Neuronal stem cell (in vitro differentiated cells): Measurements from ENCODE around the gene NELL1.

Experiments used
- DNase-seq: peaks from one replicate; pipeline ENCODE4 v3.0.0-alpha.2; 2013; ENCODE audit warnings: low spot score
- H2AFZ ChIP-seq: one replicate; pipeline ENCODE4 v1.6.1; 2013; ENCODE audit warnings: mild to moderate bottlenecking, low read length, inconsistent platforms
- H2AK5ac ChIP-seq: 2 replicates; pipeline ENCODE4 v1.6.1; 2013; ENCODE audit warnings: low read depth, mild to moderate bottlenecking, inconsistent platforms, low read length, moderate library complexity, mixed read lengths
- H2BK120ac ChIP-seq: 2 replicates; pipeline ENCODE4 v1.6.1; 2013; ENCODE audit warnings: low read depth, mild to moderate bottlenecking, inconsistent platforms, low read length, moderate library complexity, mixed read lengths
- H2BK12ac ChIP-seq: one replicate; pipeline ENCODE4 v1.6.1; 2013; ENCODE audit warnings: low read length, inconsistent platforms
- H2BK15ac ChIP-seq: 2 replicates; pipeline ENCODE4 v1.6.1; 2013; ENCODE audit warnings: mild to moderate bottlenecking, low read length, inconsistent platforms, mixed read lengths
- H2BK5ac ChIP-seq: one replicate; pipeline ENCODE4 v1.6.1; 2013; ENCODE audit warnings: inconsistent platforms, mild to moderate bottlenecking, low read length, moderate library complexity
- H3K14ac ChIP-seq: one replicate; pipeline ENCODE4 v1.6.1; 2013; ENCODE audit warnings: low read length, inconsistent platforms
- H3K18ac ChIP-seq: 2 replicates; pipeline ENCODE4 v1.6.1; 2013; ENCODE audit warnings: low read length, inconsistent platforms
- H3K23ac ChIP-seq: 2 replicates; pipeline ENCODE4 v1.6.1; 2013; ENCODE audit warnings: low read depth, mild to moderate bottlenecking, mixed read lengths, low read length, inconsistent platforms; ENCODE audit not compliant: poor library complexity
- H3K27ac ChIP-seq: replicated peaks from 3 replicates; pipeline ENCODE4 v1.5.1; 2013; ENCODE audit warnings: low read length, inconsistent platforms
- H3K27me3 ChIP-seq, 3 experiments: 2 replicates each; pipeline ENCODE4 v1.6.1; 2013; ENCODE audit warnings: low read length in 3 of 3, mild to moderate bottlenecking in 2 of 3, inconsistent platforms in 1 of 3, low read depth in 1 of 3, mixed read lengths in 1 of 3, moderate library complexity in 1 of 3; ENCODE audit not compliant: control insufficient read depth in 3 of 3, insufficient read depth in 3 of 3
- H3K36me3 ChIP-seq, 2 donors: replicated peaks in 1 of 2; 2 replicates each; pipeline ENCODE4 v1.6.1; 2013; ENCODE audit warnings: low read length in 2 of 2; ENCODE audit not compliant: control insufficient read depth in 2 of 2, insufficient read depth in 2 of 2
- H3K4ac ChIP-seq: 2 replicates; pipeline ENCODE4 v1.6.1; 2013; ENCODE audit warnings: inconsistent platforms, mild to moderate bottlenecking, low read length, moderate library complexity
- H3K4me1 ChIP-seq, 2 donors: 1 replicate in 1 of 2; 2 replicates in 1 of 2; pipeline ENCODE4 v1.6.1; 2013; ENCODE audit warnings: low read length in 2 of 2, low read depth in 1 of 2; ENCODE audit not compliant: control insufficient read depth in 2 of 2, insufficient read depth in 1 of 2
- H3K4me2 ChIP-seq: one replicate; pipeline ENCODE4 v1.6.1; 2013; ENCODE audit warnings: mild to moderate bottlenecking, low read length, inconsistent platforms; ENCODE audit not compliant: insufficient read depth, poor library complexity, severe bottlenecking
- H3K4me3 ChIP-seq, 2 donors: 2 replicates each; pipeline ENCODE4 v1.5.1; 2013; ENCODE audit warnings: low read length in 2 of 2, mild to moderate bottlenecking in 2 of 2, inconsistent platforms in 1 of 2, moderate library complexity in 1 of 2
- H3K79me1 ChIP-seq: one replicate; pipeline ENCODE4 v1.6.1; 2013; ENCODE audit warnings: low read depth, mild to moderate bottlenecking, inconsistent platforms, low read length, moderate library complexity
- H3K9ac ChIP-seq: one replicate; pipeline ENCODE4 v1.6.1; 2013; ENCODE audit warnings: mild to moderate bottlenecking, low read depth, low read length, inconsistent platforms; ENCODE audit not compliant: poor library complexity
- H3K9me3 ChIP-seq, 2 donors: replicated peaks in 1 of 2; 2 replicates each; pipeline versions ENCODE3 to v1.6.1; 2013; ENCODE audit warnings: low read length in 2 of 2, mild to moderate bottlenecking in 2 of 2, inconsistent platforms in 1 of 2, low read depth in 1 of 2, mixed read lengths in 1 of 2, moderate library complexity in 1 of 2; ENCODE audit not compliant: control insufficient read depth in 2 of 2, insufficient read depth in 1 of 2
- H4K8ac ChIP-seq: one replicate; pipeline ENCODE4 v1.6.1; 2013; ENCODE audit warnings: low read depth, mild to moderate bottlenecking, inconsistent platforms, low read length, moderate library complexity
- H4K91ac ChIP-seq: one replicate; pipeline ENCODE4 v1.6.1; 2013; ENCODE audit warnings: low read length, low read depth, mild to moderate bottlenecking, inconsistent platforms; ENCODE audit not compliant: poor library complexity
- WGBS, 2 donors: extraction: QIAGEN DNeasy Blood & Tissue Kit; methylation state at CpG; one replicate each; pipeline ENCODE4 v1.1.7; 2013; ENCODE audit warnings: missing lambda C conversion rate in 2 of 2, mixed read lengths in 1 of 2; ENCODE audit not compliant: insufficient read length in 2 of 2, insufficient replicate concordance in 1 of 2; ENCODE audit errors: extremely low coverage in 2 of 2; 5-methylcytosine and 5-hydroxymethylcytosine counted together

The NELL1 gene

DNA sequence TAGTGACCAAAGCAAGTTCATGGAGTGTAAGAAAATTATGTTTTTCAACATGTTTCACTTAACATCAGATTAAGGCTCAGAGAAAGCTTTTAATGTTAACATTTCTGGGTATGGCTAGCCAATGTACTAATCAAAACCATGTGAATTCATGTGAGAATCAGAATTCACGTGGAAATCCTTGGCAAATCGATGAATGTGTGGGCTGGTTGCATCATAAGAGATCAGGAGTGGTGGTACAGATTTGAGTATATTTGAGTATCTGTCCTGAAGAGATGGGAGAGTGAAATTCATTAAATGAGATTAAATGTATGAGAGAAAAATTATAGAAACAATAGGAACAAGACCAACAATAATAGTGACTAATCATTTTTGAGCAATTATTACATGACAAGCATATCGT is 884.9 kb downstream of the NELL1 start:
- H2BK15ac ChIP-seq, result no peak overlapping the region
- H4K8ac ChIP-seq, result no peak overlapping the region
- no peak overlapping the region for H2BK12ac ChIP-seq
- DNase-seq, result no peak
- H3K23ac ChIP-seq, result no peak overlapping the region
- no peak overlapping the region for H3K4ac ChIP-seq
- H3K4me3 ChIP-seq, result no peak overlapping the region
- WGBS, 2 donors, result no CpG with 5 or more reads among the region's 3 CpGs
- no peak overlapping the region for H2AK5ac ChIP-seq
- H3K4me1 ChIP-seq, result no peaks in the 10 kb centered on the region
- no peak overlapping the region for H2AFZ ChIP-seq
- H3K36me3 ChIP-seq, result no peaks in the 10 kb centered on the region
- H3K79me1 ChIP-seq, result no peaks in the 10 kb centered on the region
- no peak overlapping the region for H3K14ac ChIP-seq
- no peak overlapping the region for H4K91ac ChIP-seq
- no peak overlapping the region for H3K4me2 ChIP-seq
- no peaks in the 10 kb centered on the region for H3K27me3 ChIP-seq
- no peaks in the 10 kb centered on the region for H3K9me3 ChIP-seq
- H2BK5ac ChIP-seq, result no peak overlapping the region
- no peak overlapping the region for H3K18ac ChIP-seq
- no peak overlapping the region for H2BK120ac ChIP-seq
- no peak overlapping the region for H3K27ac ChIP-seq
- no peak overlapping the region for H3K9ac ChIP-seq

DNA sequence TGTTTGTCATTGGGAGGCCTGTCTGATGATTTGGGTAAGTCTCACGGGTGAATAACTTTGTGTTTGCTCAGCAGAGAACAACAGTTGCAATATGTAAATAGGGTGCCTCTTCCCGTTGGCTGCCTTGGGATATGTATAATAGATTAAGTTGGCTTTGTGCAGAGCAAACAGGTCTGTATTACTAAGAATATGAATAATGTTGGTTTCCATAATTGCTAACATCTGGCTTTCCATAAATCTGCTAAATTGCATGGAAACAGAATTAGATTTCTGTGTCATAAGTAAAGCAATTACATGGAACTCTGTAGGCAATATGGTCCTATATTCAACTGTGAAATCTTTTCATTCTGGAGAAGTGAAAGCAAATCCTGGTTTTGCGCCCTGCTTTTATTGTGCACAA is 887.5 kb downstream of the NELL1 start:
- no peak overlapping the region for H3K27ac ChIP-seq
- no peak overlapping the region for H3K4me3 ChIP-seq
- no peak overlapping the region for H2BK12ac ChIP-seq
- no peaks in the 10 kb centered on the region for H3K4me1 ChIP-seq
- no peak overlapping the region for H4K91ac ChIP-seq
- no peak overlapping the region for H2AK5ac ChIP-seq
- H3K79me1 ChIP-seq, result no peaks in the 10 kb centered on the region
- H2BK120ac ChIP-seq, result no peak overlapping the region
- H3K9me3 ChIP-seq, result no peaks in the 10 kb centered on the region
- DNase-seq, result no peak
- H3K36me3 ChIP-seq, result no peaks in the 10 kb centered on the region
- no peak overlapping the region for H3K23ac ChIP-seq
- no peak overlapping the region for H3K4me2 ChIP-seq
- H3K4ac ChIP-seq, result no peak overlapping the region
- no peaks in the 10 kb centered on the region for H3K27me3 ChIP-seq
- H2AFZ ChIP-seq, result no peak overlapping the region
- H4K8ac ChIP-seq, result no peak overlapping the region
- H3K14ac ChIP-seq, result no peak overlapping the region
- no peak overlapping the region for H3K9ac ChIP-seq
- H2BK15ac ChIP-seq, result no peak overlapping the region
- no peak overlapping the region for H2BK5ac ChIP-seq
- H3K18ac ChIP-seq, result no peak overlapping the region
- no CpG with 5 or more reads among the region's 3 CpGs for WGBS, 2 donors

DNA sequence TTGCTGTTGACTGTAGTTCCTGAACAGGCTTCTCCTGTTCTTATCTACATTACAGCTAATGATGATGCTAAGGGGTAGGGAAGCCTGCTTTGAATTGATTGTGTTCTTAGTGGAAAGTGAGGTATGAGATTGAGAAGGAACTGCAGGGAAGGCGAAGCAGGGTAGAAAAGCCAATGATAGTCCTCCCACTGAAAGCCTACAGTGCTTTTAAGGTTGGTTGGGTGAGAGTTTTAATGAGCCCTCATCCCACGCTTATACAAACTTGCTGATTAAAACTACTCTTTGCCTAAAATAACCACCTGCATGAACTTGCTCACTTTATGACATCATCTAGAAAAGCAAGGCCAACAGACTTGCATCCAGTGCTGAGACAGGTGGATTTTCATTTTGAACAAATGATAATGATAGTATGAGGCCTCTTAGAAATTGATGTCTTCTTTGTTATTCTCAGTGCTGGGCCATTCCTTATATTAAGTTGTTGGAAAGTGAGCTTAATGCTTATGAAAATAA is 891.1 kb downstream of the NELL1 start:
- Histone ChIP-seq H2AK5ac (no peak overlapping the region), H3K36me3 (no peaks in the 10 kb centered on the region), H3K4me2 (no peak overlapping the region), H3K9me3 (no peaks in the 10 kb centered on the region), H3K4me3 (no peak overlapping the region), H2AFZ (no peak overlapping the region), H3K4ac (no peak overlapping the region), H4K8ac (no peak overlapping the region), H2BK15ac (no peak overlapping the region), H3K23ac (no peak overlapping the region), H3K4me1 (no peaks in the 10 kb centered on the region), H2BK5ac (no peak overlapping the region), H2BK12ac (no peak overlapping the region), H4K91ac (no peak overlapping the region), H3K27me3 (no peaks in the 10 kb centered on the region), H3K27ac (no peak overlapping the region), H3K14ac (no peak overlapping the region), H3K9ac (no peak overlapping the region), H3K18ac (no peak overlapping the region), H2BK120ac (no peak overlapping the region), H3K79me1 (no peaks in the 10 kb centered on the region)
- no CpG with 5 or more reads among the region's 2 CpGs for WGBS, 2 donors
- DNase-seq, result no peak

DNA sequence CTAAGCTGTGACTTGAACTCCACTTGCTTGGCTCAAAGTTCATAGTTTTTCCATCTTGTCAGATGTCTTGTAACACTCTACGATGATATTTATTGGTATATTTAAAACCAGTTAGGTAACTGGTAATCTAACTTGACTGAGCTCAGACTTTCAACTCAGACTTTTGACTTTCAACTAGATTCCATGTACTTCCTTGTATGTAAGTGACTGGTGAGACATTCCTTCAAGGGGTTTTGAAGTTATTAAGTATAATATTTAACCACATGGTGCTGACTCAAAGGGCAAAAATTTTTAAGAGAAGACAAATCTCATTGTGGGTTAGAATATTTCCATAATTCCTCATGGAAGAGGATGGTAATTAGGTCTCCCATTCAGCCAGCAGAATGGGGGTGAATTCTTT is 892.2 kb downstream of the NELL1 start:
- no peak overlapping the region for H3K14ac ChIP-seq
- H2AFZ ChIP-seq, result no peak overlapping the region
- no peak overlapping the region for H3K27ac ChIP-seq
- no peak overlapping the region for H3K4me2 ChIP-seq
- H3K9ac ChIP-seq, result no peak overlapping the region
- no peaks in the 10 kb centered on the region for H3K27me3 ChIP-seq
- no peak overlapping the region for H2BK5ac ChIP-seq
- H3K9me3 ChIP-seq, result no peaks in the 10 kb centered on the region
- no peaks in the 10 kb centered on the region for H3K79me1 ChIP-seq
- H3K4me1 ChIP-seq, result no peaks in the 10 kb centered on the region
- no peak overlapping the region for H2BK15ac ChIP-seq
- H3K4me3 ChIP-seq, result no peak overlapping the region
- no peak for DNase-seq
- no peak overlapping the region for H2AK5ac ChIP-seq
- no peak overlapping the region for H3K18ac ChIP-seq
- H2BK120ac ChIP-seq, result no peak overlapping the region
- no peak overlapping the region for H3K23ac ChIP-seq
- no peaks in the 10 kb centered on the region for H3K36me3 ChIP-seq
- WGBS, 2 donors, result no CpG with 5 or more reads among the region's 1 CpG
- H4K91ac ChIP-seq, result no peak overlapping the region
- no peak overlapping the region for H2BK12ac ChIP-seq
- no peak overlapping the region for H4K8ac ChIP-seq
- no peak overlapping the region for H3K4ac ChIP-seq
